HG03378 (cell line): ENCODE results near the gene GPC6.

Experiments
- ATAC-seq: cut with Tn5 transposase; IDR thresholded peaks from one replicate; pipeline ENCODE4 v1.9.1; 2021; ENCODE audit warnings: mild to moderate bottlenecking, moderate library complexity; ENCODE audit not compliant: unreplicated experiment

Gene GPC6

GRCh38 chr13:93766719-93767118 lies 540.1 kb downstream of the GPC6 start:
- no peak for ATAC-seq

- no peak for ATAC-seq
These were observed 540.7 kb downstream of the GPC6 start for GRCh38 chr13:93767180-93767916.

- no peak for ATAC-seq
These were observed 541.4 kb downstream of the GPC6 start for GRCh38 chr13:93767917-93768409.

- ATAC-seq: no peak
These were observed 542.5 kb downstream of the GPC6 start for GRCh38 chr13:93769101-93769500.

- no peak for ATAC-seq
These were observed 543.0 kb downstream of the GPC6 start for GRCh38 chr13:93769607-93770006.

GRCh38 chr13:93771227-93771626 lies 544.6 kb downstream of the GPC6 start:
- no peak for ATAC-seq

- no peak for ATAC-seq
These were observed 545.2 kb downstream of the GPC6 start for GRCh38 chr13:93771782-93772181.

GRCh38 chr13:93774506-93774905 lies 547.9 kb downstream of the GPC6 start:
- ATAC-seq: no peak

GRCh38 chr13:93775027-93775426 lies 548.4 kb downstream of the GPC6 start:
- no peak for ATAC-seq

GRCh38 chr13:93775507-93776108 lies 549.0 kb downstream of the GPC6 start:
- ATAC-seq: no peak

GRCh38 chr13:93776936-93777335 lies 550.3 kb downstream of the GPC6 start:
- ATAC-seq: no peak

- ATAC-seq: no peak
These were observed 550.9 kb downstream of the GPC6 start for GRCh38 chr13:93777504-93777903.

- ATAC-seq: no peak
These were observed 551.9 kb downstream of the GPC6 start for GRCh38 chr13:93778548-93778947.

GRCh38 chr13:93784191-93784590 lies 557.6 kb downstream of the GPC6 start:
- no peak for ATAC-seq

- no peak for ATAC-seq
These were observed 560.4 kb downstream of the GPC6 start for GRCh38 chr13:93786846-93787489.

GRCh38 chr13:93788456-93788855 lies 561.8 kb downstream of the GPC6 start:
- no peak for ATAC-seq

GRCh38 chr13:93789058-93789457 lies 562.5 kb downstream of the GPC6 start:
- no peak for ATAC-seq

- ATAC-seq: peak; percentile 88
These were observed 567.7 kb downstream of the GPC6 start for GRCh38 chr13:93794197-93794885.

- no peak for ATAC-seq
These were observed 570.9 kb downstream of the GPC6 start for GRCh38 chr13:93797463-93797862.

GRCh38 chr13:93800342-93800741 lies 573.7 kb downstream of the GPC6 start:
- ATAC-seq: no peak

GRCh38 chr13:93805736-93806135 lies 579.1 kb downstream of the GPC6 start:
- no peak for ATAC-seq
